Caco-2 (cell line): ENCODE measurements around the gene HDGFL1. TPM values are rescaled to one million over a fixed set of nuclear protein-coding genes. Genes with fewer than 3 reads are reported as not detected.

ENCODE experiments used
- BruUV-seq: library from RNA; stranded (reverse); fragments of 400-500 nt; replicated peaks from 2 replicates; lab custom pipeline; 2021; lab: Mats Ljungman, UMichigan
- CTCF ChIA-PET: fragments of 300-600 bp; sonication (Branson Sonifier 250); formaldehyde crosslinking; loops from one replicate; lab custom pipeline; 2022; ENCODE audit warnings: antibody characterized with exemption; lab: Charles Lee
- POLR2A ChIA-PET: fragments of 300-600 bp; sonication (Branson Sonifier 250); formaldehyde crosslinking; loops from one replicate; lab custom pipeline; 2022; ENCODE audit warnings: antibody characterized with exemption; lab: Charles Lee
- DNase-seq, 2 experiments: peaks; one replicate each; pipeline versions ENCODE4 v3.0.0 to v3.0.0-alpha.2; 2020 to 2022
- H3K27me3 ChIP-seq: replicated peaks from 2 replicates; pipeline ENCODE4 v1.6.0; 2011; ENCODE audit warnings: low read length; ENCODE audit not compliant: control insufficient read depth, insufficient read depth
- H3K36me3 ChIP-seq: 2 replicates; pipeline ENCODE4 v1.5.1; 2011; ENCODE audit warnings: low read length; ENCODE audit not compliant: control insufficient read depth, insufficient read depth
- H3K4me1 ChIP-seq: fragments of 250-450 bp; sonication (Bioruptor Pico); 2 replicates; pipeline ENCODE4 v1.5.1; 2020; ENCODE audit warnings: mild to moderate bottlenecking
- H3K4me3 ChIP-seq: 2 replicates; pipeline ENCODE4 v1.5.1; 2011; ENCODE audit warnings: low read depth, mild to moderate bottlenecking, control low read depth, low read length
- H3K9me3 ChIP-seq: fragments of 250-450 bp; sonication (Bioruptor Pico); 2 replicates; pipeline ENCODE4 v1.5.1; 2020; ENCODE audit warnings: mild to moderate bottlenecking, moderate library complexity
- H3K27ac Mint-ChIP-seq: one replicate; pipeline ENCODE4 v1.8.0; 2022; ENCODE audit warnings: mixed read lengths; ENCODE audit not compliant: unreplicated experiment
- H3K27me3 Mint-ChIP-seq: one replicate; pipeline ENCODE4 v1.8.0; 2022; ENCODE audit warnings: mixed read lengths; ENCODE audit not compliant: insufficient read depth, unreplicated experiment
- H3K36me3 Mint-ChIP-seq: one replicate; pipeline ENCODE4 v1.8.0; 2022; ENCODE audit warnings: mild to moderate bottlenecking, mixed read lengths; ENCODE audit not compliant: insufficient read depth, unreplicated experiment
- H3K4me1 Mint-ChIP-seq: one replicate; pipeline ENCODE4 v1.8.0; 2022; ENCODE audit warnings: low read depth, mixed read lengths; ENCODE audit not compliant: unreplicated experiment
- H3K4me3 Mint-ChIP-seq: one replicate; pipeline ENCODE4 v1.8.0; 2022; ENCODE audit warnings: mild to moderate bottlenecking, moderate library complexity, mixed read lengths; ENCODE audit not compliant: unreplicated experiment
- H3K9me3 Mint-ChIP-seq: one replicate; pipeline ENCODE4 v1.8.0; 2022; ENCODE audit warnings: mixed read lengths; ENCODE audit not compliant: unreplicated experiment
- intact Hi-C: fragments of 100-400 bp; cut with micrococcal nuclease; formaldehyde crosslinking; loops from one replicate; pipeline ENCODE4 v1.10.0; 2022; ENCODE audit not compliant: unreplicated experiment
- total RNA-seq: library from RNA; stranded (reverse); gene quantifications from 2 replicates; pipeline ENCODE4 v1.2.3, GENCODE V29; 2022
- TF ChIP-seq, protein P1 (sequence below), 2 experiments: fragments of 200-600 bp in 1 of 2; IDR thresholded peaks; 1 replicate in 1 of 2; 2 replicates in 1 of 2; pipeline versions ENCODE4 v1.5.1 to v1.8.0; 2011 to 2022; ENCODE audit warnings: antibody characterized with exemption in 1 of 2, control low read depth in 1 of 2, inconsistent platforms in 1 of 2, low read depth in 1 of 2, low read length in 1 of 2, mild to moderate bottlenecking in 1 of 2, moderate library complexity in 1 of 2; ENCODE audit not compliant: insufficient read depth in 1 of 2, severe bottlenecking in 1 of 2, unreplicated experiment in 1 of 2

HDGFL1 gene
- total RNA-seq, 1 experiment from 2014 or later, result not detected

DNA sequence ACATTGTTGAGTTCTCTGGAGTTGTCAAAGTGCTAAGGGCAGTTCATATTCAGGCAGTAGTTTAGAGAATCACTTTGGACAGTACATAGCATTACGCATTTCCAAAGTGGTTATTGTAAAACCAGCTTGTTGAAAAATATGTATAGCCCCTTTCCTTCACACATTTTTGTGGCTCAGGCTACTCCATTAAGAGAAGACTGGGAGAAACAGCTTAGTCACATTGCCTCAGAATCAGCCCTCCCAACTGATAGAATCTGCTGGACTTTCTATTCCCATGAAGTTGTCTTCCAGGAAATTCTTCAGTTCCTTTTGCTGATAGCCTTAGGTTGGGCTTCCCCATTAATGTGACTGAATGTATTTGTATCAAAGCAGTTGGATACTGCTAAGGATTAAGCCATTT is 39.5 kb upstream of the HDGFL1 start:
- intact Hi-C loops, result no loop called here
- H3K4me3 ChIP-seq, result no peak overlapping the region
- ChIA-PET CTCF (no interaction called here), POLR2A (no interaction called here)
- TF ChIP-seq, protein P1, sequence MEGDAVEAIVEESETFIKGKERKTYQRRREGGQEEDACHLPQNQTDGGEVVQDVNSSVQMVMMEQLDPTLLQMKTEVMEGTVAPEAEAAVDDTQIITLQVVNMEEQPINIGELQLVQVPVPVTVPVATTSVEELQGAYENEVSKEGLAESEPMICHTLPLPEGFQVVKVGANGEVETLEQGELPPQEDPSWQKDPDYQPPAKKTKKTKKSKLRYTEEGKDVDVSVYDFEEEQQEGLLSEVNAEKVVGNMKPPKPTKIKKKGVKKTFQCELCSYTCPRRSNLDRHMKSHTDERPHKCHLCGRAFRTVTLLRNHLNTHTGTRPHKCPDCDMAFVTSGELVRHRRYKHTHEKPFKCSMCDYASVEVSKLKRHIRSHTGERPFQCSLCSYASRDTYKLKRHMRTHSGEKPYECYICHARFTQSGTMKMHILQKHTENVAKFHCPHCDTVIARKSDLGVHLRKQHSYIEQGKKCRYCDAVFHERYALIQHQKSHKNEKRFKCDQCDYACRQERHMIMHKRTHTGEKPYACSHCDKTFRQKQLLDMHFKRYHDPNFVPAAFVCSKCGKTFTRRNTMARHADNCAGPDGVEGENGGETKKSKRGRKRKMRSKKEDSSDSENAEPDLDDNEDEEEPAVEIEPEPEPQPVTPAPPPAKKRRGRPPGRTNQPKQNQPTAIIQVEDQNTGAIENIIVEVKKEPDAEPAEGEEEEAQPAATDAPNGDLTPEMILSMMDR (IDR thresholded peaks at IDR 0.05; ENCODE audit: insufficient read depth in 1 of 2, low read depth in 1 of 2, low read length in 1 of 2, severe bottlenecking in 1 of 2, unreplicated experiment in 1 of 2), result no peak
- no peak for DNase-seq
- Mint-ChIP-seq H3K27ac (no peak overlapping the region), H3K9me3 (no peaks in the 10 kb centered on the region), H3K4me1 (no peaks in the 10 kb centered on the region), H3K36me3 (no peaks in the 10 kb centered on the region), H3K4me3 (no peak overlapping the region), H3K27me3 (no peaks in the 10 kb centered on the region)
- no peaks in the 10 kb centered on the region for H3K27me3 ChIP-seq
- no peaks in the 10 kb centered on the region for H3K36me3 ChIP-seq
- no peaks in the 10 kb centered on the region for H3K9me3 ChIP-seq
- H3K4me1 ChIP-seq, result no peaks in the 10 kb centered on the region
- no TSS peak for BruUV-seq

DNA sequence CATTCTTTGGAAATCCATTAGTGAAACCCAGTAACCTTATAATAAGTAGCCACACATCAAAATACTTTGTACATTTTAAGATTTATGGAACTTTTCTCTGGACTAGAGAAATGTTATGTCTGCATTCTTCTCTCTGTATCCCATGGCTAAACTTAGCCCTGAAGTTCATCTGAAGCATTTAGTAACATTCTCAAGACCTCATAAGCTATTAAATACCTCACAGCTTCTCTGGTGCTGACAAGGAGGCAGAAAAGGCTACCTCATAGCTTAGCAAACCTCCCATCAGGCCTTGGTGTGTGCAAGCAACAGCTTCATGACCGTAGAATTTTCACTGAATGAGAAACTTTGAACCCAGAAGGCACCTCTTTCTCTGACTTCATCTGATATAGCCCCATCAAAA is 38.9 kb upstream of the HDGFL1 start:
- ChIA-PET POLR2A (no interaction called here), CTCF (no interaction called here)

DNA sequence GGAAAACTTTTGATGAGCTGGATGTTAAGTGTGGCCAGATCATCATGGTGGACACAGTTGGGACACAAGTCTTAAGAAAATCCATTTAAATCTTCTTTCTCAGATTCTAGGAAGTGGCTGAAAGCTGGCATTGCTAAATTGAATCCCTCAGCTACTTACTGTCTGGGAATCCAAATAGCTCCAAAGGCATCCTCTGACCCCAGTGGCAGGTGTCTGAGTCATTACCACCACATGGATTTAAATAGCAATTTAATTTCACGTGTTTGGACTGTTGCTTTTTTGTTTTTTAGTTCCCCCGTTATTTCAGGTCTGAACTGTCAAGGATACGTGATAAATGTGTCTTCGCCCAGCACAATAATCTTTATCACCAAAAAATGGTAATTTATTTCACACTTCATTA is 33.2 kb upstream of the HDGFL1 start:
- DNase-seq, result no peak
- Histone ChIP-seq H3K36me3 (no peaks in the 10 kb centered on the region), H3K27me3 (no peaks in the 10 kb centered on the region), H3K4me1 (no peaks in the 10 kb centered on the region), H3K4me3 (no peak overlapping the region), H3K9me3 (no peaks in the 10 kb centered on the region)
- Mint-ChIP-seq H3K4me3 (no peak overlapping the region), H3K27ac (no peak overlapping the region), H3K9me3 (no peaks in the 10 kb centered on the region), H3K4me1 (no peaks in the 10 kb centered on the region), H3K36me3 (no peaks in the 10 kb centered on the region), H3K27me3 (no peaks in the 10 kb centered on the region)
- TF ChIP-seq, protein P1 (IDR thresholded peaks at IDR 0.05; ENCODE audit: insufficient read depth in 1 of 2, low read depth in 1 of 2, low read length in 1 of 2, severe bottlenecking in 1 of 2, unreplicated experiment in 1 of 2), result no peak
- intact Hi-C loops, result no loop called here
- no TSS peak for BruUV-seq
- POLR2A ChIA-PET, result no interaction called here
- CTCF ChIA-PET, result no interaction called here

More for the DNA sequence above, 38.9 kb upstream of the HDGFL1 start:
- no peak overlapping the region for H3K4me3 Mint-ChIP-seq
- Histone ChIP-seq H3K4me1 (no peaks in the 10 kb centered on the region), H3K27me3 (no peaks in the 10 kb centered on the region), H3K36me3 (no peaks in the 10 kb centered on the region), H3K9me3 (no peaks in the 10 kb centered on the region), H3K4me3 (no peak overlapping the region)
- no peaks in the 10 kb centered on the region for H3K4me1 Mint-ChIP-seq
- no peaks in the 10 kb centered on the region for H3K36me3 Mint-ChIP-seq
- BruUV-seq, result no TSS peak
- H3K9me3 Mint-ChIP-seq, result no peaks in the 10 kb centered on the region
- no peaks in the 10 kb centered on the region for H3K27me3 Mint-ChIP-seq
- intact Hi-C loops, result no loop called here
- H3K27ac Mint-ChIP-seq, result no peak overlapping the region
- no peak for DNase-seq
- TF ChIP-seq, protein P1 (IDR thresholded peaks at IDR 0.05; ENCODE audit: insufficient read depth in 1 of 2, low read depth in 1 of 2, low read length in 1 of 2, severe bottlenecking in 1 of 2, unreplicated experiment in 1 of 2), result no peak
